ENCODE data around the gene RGS6. TPM values are rescaled to one million over a fixed set of nuclear protein-coding genes. Genes with fewer than 3 reads are reported as not detected.

RGS6 gene
- total RNA-seq, 1 donor from 2014 or later: not detected

DNA sequence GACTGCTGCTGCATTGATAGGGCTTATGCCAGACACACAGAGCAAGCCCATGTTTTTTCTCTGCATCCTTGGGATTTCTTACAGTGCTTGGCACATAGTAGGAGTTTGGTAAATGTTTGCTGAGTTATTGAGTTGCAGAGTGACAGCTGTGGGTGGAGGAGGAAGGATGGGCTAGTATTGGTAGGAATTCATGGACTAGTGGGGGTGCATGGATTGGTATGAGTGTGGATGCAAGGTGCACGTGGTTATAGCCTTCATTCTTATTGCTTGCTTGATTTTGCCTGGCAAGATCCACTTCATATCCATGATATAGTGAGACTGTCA, 11.4 kb downstream of the RGS6 start:
- no peak for DNase-seq (ENCODE audit: low read depth, low spot score)

DNA sequence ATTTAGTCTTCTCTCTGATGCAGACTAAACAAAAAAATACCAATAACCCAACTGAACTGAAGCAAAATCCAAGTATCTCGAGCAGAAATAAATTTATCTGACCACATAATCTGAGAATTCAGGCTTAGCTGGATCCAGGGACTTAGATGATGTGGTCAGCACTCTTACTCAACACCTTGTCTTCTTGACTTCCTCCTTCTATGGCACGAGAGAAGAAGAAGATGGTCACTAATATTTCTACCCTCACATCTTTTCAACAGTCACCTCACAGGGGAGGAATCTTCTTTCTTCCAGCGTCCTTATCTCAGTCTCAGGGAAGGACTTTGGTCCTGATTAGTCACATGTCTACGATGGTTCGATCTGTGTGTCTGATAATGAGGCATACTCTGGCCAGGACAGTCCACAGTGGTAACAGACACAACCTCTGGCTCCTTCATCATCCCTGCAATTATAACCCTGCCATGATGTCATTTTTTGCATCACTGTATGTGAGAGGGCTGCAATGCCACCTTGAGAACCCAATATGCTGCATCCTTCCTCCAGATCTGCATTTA, 15.8 kb downstream of the RGS6 start:
- DNase-seq (ENCODE audit: low read depth, low spot score): no peak

DNA sequence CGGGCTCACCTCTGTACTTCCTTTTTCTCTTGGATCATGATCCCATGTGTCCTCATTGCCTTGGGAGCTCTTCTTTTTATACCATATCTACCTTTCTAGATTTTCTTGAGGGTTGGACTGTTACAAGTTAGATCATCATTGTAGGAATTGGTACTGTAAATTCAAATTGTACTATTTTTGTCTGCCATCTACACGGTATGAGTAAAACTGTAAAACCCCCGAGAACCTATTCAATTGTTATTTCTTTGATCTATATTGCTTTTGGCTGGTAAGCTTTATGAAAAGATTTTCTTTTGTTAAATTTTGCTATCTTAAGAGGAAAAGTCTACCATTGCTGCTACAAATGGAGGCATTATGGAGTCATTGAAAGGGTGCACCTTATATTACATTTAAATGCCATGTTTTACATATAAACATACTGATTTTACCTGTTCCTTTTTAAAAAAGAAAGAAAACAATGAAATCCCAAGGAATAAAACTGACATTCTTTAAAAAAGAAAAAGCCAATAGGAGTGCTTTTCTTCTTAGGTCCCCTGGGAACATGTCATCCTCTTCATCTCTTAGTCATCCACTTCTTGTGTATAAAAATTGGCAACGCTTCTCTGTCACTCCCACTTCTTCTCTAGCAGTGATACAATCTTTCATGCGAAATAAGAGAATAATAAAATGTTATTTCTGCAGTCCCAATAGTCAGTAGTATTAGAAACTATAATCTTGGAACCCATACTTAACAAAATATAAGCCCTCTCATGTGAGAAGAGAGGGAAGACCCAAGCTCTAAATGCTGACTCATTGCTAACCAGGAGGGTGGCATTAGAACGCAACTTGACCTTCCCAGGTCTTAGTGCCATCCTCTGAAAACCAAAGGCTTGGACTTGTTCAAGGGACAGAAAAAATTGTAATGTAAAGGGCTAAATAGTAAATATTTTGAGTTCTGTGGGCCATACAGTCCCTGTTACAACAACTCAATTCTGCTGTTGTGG, 20.4 kb downstream of the RGS6 start:
- no peak for DNase-seq (ENCODE audit: low read depth, low spot score)

DNA sequence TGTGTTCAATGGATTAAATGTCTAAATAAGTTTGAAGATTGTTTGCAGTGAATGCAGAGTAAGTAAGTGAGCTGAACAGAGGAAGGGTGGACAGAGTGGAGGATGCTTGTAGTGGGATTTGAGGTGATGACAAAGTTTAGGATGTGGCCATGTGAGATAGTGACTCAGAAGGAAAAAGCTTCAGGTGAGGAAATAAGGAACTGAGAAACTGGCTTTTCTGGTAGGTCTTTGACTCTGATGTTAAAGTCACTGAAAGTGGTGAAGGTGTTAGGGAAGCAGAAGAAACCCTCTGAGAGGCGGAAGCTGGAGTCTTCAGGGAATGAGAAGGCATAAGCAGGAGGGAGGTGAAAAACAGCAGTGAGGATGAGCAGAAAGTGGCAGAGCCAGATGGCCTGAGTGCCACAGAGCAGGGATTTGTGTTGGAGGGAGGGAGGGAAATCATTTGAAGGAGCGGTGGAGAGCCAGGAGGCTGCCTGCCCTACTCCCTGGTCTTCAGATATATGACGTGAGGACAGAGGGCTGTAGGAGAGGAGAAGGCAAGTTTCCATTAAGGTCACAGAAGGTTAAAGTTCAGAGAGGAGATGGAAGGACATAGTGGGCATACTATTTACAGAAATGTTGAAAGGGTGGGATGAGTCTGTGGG, 24.8 kb downstream of the RGS6 start:
- DNase-seq (ENCODE audit: low read depth, low spot score): no peak

DNA sequence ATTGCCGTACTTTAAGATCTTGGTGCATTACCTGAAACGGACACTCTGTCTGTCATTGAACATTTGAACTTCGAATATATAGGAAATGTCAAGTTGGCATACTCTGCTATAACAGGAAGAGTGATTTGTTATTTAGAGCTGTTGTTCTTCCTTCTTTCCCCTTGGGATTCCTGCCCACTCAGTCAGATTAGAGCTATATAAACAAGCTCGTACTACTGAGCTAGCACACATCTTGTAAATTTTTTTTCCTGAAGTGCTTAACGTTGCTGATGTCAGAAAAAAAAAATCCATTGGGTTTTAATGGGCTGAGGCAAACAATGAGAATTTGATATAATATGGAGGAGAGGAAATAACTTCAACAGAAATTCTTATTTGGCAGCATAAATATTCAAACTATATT, 26.8 kb downstream of the RGS6 start:
- no peak for DNase-seq (ENCODE audit: low read depth, low spot score)

DNA sequence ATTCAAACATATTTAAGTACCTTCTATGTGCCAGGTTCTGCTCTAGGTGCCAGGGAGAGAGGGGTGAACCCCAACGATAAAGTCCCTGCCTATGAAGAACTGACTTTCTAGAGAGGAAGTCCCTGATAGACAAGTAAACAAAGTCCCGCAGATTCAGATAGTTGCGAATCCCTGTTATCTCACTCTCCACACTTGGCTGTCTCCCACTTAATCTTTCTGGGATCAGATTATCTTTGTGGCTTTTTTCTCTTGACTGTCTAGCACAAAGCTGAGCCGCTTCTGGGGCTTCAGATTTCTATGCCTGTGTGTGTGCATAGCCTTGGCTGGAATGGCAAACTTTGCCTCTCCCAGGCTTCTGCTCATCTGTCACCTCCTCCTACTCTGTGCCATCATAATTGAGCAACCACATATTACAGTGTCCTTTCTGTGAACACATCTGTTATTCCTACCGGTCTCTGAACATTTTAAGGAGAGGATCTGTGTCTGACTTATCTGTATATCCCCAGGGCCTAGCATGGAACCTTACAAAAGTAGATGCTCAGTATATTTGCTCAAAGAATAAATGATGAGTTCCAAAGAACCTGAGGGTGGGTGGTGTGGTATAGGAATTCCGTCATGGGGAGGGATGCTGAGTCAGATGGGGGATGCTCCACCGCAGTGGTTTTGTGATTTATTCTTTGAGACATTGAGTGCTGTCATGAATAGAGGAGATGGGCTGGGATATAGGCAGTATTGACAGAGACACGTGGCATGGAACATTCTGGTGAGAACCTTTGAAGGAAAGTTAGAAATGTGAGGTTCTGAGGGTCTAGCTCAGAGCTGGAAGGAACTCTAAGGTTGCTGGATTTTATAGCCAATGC, 28.5 kb downstream of the RGS6 start:
- DNase-seq (ENCODE audit: low read depth, low spot score): no peak

DNA sequence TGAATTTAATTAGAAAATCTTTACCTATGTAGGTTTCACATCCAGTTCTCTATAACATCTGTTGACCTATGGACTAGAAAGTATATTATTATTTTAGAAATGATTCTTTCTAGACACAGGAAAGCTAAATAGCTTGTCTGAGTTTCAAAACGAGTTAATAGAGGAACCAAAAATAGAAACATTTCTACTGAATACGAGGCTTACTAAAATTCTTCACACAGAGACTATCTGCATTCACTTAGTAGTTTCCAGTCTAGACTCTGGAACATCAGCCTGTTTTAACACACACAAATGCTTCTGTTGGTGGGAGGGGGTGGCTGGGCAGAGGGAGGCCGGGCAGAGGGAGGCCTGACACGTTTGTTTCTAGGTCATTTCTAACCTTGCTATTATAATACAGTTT, 29.7 kb downstream of the RGS6 start:
- no peak for DNase-seq (ENCODE audit: low read depth, low spot score)

DNA sequence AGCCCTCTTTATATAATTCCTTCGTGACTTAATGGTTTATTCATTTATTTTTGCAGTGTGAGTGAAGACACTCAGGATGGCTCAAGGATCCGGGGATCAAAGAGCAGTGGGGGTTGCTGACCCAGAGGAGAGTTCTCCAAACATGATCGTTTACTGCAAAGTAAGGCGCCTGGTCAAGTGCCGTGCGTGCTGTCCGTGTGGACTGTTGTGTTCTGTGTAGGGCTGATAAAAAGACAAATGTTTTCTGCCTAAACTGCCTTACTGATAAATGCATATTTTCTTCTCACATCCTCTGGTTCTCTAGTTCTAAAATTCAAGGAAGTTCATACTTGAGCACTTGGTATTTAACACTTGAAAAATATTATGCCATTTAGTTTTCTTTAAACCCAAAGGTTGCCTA, 32.5 kb downstream of the RGS6 start:
- DNase-seq (ENCODE audit: low read depth, low spot score): no peak

DNA sequence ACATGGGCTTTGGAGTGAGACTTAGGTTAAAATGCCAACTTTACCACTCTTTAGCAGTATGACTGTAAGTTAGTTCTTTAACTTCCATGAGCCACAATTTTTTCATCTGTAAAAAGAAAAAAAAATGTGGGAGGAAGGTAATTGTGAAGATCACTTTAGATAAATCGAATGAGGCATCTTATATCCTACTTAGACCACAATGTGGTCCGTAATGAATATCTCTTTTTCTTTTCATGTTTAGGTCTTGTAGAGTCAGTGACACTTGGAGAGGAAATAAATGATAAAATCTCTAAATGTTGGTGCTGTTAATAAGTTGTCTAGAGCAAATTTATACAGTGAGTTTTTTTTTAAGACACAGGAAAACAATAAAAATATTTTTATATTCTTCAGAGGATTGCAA, 34.3 kb downstream of the RGS6 start:
- no peak for DNase-seq (ENCODE audit: low read depth, low spot score)

DNA sequence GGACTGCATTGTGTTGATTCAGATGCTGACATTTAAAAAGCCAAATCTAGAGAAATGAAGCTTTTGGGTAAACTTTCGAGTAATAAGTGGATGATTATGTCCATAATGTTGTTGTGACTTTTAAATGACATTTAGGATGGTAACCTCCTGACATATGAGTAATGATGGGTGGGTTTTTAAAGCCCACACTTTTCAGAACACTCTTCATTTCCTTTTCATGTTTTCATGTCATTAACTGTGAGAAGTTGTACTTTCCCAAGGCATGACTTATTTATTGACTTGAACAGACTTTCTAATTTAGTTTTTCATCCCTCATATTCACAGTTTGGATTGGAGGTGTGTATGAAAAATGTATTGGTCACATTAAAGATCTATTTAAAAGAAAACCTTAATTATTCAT, 35.5 kb downstream of the RGS6 start:
- no peak for DNase-seq (ENCODE audit: low read depth, low spot score)

DNA sequence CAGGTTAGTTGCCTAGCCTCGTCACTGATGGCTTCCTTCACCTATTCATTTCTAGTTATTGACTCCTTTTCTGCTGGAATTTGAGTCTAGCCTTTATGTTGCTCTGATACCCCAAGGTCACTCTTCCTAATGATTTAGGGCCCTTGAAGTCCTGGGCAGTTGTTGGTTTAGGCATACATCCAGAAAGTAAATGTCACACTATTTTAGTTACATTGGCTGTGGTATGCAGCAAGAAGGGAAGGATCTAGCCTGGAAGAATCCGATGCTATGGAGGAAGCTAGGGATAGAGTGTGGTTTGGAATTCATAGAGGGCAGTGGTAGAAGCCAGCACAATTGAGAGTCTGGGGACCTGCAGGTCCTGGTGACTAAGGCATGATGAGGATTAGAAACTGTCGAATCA, 38.0 kb downstream of the RGS6 start:
- no peak for DNase-seq (ENCODE audit: low read depth, low spot score)

DNA sequence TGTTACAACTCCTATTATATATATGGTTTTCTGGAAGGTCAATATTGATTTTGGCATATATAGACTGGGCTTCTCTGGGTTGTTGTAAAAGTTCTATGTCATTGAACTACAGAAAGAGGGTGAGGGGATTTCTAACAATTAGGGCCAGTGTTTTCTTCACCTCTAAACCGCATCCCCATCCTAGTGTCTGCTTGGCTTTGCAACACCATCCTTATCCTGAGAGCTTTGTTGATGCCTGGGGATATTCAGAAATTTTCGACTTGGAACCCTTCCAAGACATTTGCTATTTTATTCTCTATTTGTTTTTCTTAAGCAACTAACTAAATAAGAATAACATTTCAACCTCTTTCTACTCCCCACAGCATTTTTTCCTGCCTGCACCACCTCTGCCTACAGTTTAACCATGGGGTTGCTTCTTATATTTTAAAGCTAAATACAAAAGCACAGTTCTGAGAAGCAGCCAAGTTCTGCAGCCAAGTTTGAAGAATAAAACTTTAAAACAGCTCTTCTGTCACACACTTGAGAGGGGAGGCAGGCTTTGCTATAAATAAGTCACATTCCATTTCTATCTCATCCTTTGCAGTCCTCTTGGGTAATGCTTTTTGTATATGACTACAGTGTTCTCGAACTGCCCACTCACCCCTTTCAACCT, 53.4 kb downstream of the RGS6 start:
- DNase-seq (ENCODE audit: low read depth, low spot score): no peak

DNA sequence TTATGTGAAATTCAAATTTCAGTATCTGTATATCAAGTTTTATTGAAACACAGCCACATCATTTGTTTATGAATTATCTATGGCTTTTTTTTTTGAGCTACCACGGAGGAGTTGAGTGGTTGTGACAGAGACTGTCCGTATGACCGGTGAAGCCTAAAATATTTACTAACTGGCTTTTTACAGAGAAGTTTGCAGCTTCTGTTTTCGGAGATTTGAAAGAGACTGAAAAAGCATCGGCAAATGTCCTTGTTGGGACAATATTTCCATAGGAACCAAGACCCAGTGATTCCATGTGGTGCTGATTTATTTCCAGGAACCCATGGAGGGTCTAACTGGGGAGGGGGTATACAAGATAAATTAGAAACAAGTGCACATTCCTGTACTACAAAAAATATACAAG, 56.2 kb downstream of the RGS6 start:
- DNase-seq (ENCODE audit: low read depth, low spot score): no peak

DNA sequence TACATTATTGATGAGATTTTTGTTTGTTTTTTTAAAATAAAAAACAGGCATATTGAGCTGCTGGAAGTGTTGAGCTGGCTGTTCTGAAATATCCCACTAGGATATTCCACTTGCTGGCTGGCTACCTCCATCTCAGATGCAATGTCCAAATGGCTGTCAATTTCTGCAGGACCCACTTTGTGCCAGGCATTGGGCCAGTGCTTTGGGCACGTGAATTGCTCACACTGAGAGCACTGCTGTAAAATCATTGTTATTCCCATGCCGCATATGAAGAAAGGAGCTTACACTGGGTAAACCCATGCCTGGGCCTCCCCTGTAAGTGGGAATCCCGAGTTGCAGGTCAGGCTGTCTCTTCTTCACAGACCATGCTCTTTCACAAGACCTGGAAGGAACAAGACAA, 56.7 kb downstream of the RGS6 start:
- DNase-seq (ENCODE audit: low read depth, low spot score): no peak

DNA sequence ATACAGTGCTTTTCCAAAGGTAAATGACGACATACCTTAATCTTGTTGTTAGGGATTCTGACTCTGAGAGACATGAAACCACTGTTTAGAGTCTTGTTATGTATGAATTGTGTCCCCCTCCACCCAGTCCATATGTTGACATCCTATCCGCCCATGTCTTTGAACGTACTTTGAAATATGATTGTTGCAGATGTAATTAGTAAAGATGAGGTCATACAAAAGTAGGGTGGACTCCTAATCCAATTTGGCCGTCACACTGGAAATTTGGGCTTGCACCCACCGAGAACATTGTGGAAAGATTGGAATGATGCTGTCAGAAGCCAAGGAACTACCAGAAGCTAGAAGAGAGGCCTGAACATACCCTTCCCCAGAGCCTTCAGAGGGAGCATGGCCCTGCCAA, 62.2 kb downstream of the RGS6 start:
- no peak for DNase-seq (ENCODE audit: low read depth, low spot score)

DNA sequence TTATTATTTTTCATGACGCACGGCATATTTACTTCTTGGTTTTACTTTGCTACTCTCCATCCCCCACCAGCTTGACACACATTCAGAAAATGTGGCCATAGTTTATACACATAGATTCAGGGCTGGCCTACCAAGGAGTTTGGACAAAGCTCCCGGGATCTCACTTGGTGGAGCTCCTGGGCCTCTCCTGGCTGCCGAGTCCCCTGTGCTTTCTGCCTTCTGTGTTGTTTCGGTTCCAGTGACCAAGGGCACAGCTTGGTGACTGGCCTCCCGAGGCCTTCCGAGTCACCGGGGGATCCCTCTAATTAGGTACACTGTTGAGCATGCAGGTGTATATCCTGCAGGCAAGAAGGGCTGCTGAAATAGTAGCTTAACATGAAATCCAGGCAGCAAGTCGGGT, 63.5 kb downstream of the RGS6 start:
- no peak for DNase-seq (ENCODE audit: low read depth, low spot score)

DNA sequence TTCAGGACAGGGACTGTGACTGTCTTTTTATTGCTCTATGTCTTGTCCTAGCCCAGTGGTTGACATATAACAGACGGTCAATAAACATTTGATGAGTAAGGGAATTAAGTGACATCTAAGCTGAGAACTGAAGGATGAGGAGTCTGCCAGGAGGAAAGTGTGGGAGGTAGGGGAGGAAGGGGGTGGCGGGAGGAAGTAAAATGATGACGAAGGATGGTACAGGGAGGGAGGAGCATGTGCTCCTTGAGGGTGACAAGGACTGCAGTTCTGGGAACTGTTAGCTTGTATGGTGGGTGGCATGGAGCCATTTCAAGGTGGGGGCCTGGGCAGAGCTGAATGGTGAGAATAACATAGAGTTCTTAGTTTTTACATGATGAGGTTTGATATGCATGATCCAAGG, 64.4 kb downstream of the RGS6 start:
- no peak for DNase-seq (ENCODE audit: low read depth, low spot score)

DNA sequence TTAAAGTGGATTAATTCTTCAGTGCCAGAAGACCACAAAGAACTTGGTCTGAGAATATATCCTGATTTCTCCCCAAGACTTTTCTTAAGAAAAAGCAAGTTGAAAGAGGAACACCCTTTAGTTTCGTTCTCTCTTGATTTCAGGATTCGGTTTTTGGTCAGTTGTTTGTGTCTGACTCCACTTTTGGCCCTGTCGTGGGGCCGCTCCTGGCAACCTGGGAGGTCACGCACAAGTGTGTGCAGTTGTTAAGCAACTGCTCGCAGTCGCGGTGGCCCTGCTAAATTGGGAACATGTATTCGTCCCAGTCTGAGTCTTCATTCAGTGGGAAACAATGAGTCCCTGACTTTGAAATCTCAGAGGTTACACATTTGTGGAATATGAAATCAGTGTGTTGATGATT, 68.7 kb downstream of the RGS6 start:
- no peak for DNase-seq (ENCODE audit: low read depth, low spot score)

DNA sequence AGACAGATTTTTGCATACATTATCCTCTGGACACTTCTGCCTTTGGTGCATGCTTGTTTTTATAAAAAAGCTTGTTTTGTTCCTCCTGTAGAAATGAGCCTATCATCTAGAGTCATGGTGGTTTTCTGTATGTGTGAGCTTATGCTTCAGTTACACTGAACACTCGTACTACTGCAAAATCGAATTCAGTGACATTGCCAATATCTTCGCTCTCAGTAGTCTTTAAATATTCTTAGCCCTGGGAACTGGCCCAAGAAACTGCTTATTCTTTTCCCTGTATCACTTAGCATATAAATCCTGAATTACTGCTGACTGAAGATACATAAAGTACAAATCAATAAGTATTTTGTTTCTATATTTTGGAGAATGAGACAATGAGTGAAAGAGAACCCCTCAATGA, 70.5 kb downstream of the RGS6 start:
- DNase-seq (ENCODE audit: low read depth, low spot score): no peak

DNA sequence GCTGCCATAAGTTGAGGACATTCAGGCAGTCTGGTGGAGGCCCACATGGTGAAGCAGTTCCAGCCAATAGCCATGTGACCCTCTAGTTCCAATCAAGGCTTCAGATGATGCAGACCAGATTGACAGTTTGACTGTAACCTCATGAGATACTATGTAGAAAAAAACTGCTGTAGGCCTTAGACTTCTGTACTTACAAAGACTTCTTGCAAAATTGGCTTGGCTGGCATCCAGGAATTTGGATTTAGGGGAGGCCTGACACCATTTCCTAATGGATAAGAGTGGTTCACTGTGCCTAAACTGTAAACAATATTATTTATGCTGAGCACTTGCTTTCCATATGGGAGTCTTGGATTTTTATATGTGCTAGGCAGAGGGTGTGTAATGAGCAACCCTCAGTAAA, 76.4 kb downstream of the RGS6 start:
- no peak for DNase-seq (ENCODE audit: low read depth, low spot score)

DNA sequence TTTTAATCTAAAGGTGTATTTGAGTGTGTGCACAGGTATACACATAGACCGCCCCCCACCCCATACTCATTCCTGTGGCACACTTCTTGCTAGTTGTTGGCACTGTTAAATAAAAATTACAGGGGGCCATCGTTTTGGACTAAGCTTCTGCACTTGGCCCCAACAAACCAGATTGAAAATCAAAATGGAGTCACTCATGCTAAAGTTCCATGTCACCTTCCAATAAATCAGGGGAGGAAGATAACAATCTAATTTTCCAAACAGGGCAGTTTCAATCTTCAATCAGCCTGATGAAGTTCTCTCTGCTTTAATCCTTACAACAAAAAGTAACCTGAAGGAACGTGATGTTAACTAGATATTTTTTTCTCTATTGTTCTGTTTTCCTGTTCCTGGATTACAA, 78.2 kb downstream of the RGS6 start:
- DNase-seq (ENCODE audit: low read depth, low spot score): no peak
